ENCODE data around the gene GALNT6. TPM values are rescaled to one million over a fixed set of nuclear protein-coding genes. Genes with fewer than 3 reads are reported as not detected.
A peak's percentile ranks its signal among the peaks of the same experiment; 100 is the strongest.

The GALNT6 gene
- total RNA-seq, 2 donors from 2014 or later = 24.7 to 27.1 TPM

GRCh38 chr12:51430196-51430895, 39.1 kb upstream of the GALNT6 start:
- no peak for TF ChIP-seq CTCF (IDR thresholded peaks at IDR 0.05)
- no peak overlapping the region for H3K9ac ChIP-seq (ENCODE audit: low read depth in 2 of 2, low read length in 2 of 2)
- H3K4me3 ChIP-seq = no peak overlapping the region
- H3K4me1 ChIP-seq = no peaks in the 10 kb centered on the region
- intact Hi-C loops (cut with DNase I) = no loop called here
- H3K36me3 ChIP-seq = no peaks in the 10 kb centered on the region
- peak; percentile 26 for DNase-seq
- no peak overlapping the region for H3K27ac ChIP-seq
- H3K9me3 ChIP-seq = no peaks in the 10 kb centered on the region
- no peaks in the 10 kb centered on the region for H3K27me3 ChIP-seq

GRCh38 chr12:51429700-51430099, 38.5 kb upstream of the GALNT6 start:
- Histone ChIP-seq H3K36me3 (no peaks in the 10 kb centered on the region), H3K27me3 (no peaks in the 10 kb centered on the region), H3K27ac (no peak overlapping the region), H3K9ac (ENCODE audit: low read depth in 2 of 2, low read length in 2 of 2) (no peak overlapping the region), H3K9me3 (no peaks in the 10 kb centered on the region), H3K4me1 (peaks cover 5% of the 10 kb centered on the region), H3K4me3 (no peak overlapping the region)
- intact Hi-C loops (cut with DNase I) = loop anchor here (10.0 kb wide), 1 partner anchor 245 kb away; no protein-coding TSS in a partner anchor
- DNase-seq = no peak
- no peak for TF ChIP-seq CTCF (IDR thresholded peaks at IDR 0.05)

- Histone ChIP-seq H3K4me1 (peaks cover 9% of the 10 kb centered on the region), H3K27me3 (no peaks in the 10 kb centered on the region), H3K4me3 (no peak overlapping the region), H3K9ac (ENCODE audit: low read depth in 2 of 2, low read length in 2 of 2) (no peak overlapping the region), H3K36me3 (no peaks in the 10 kb centered on the region), H3K9me3 (no peaks in the 10 kb centered on the region), H3K27ac (no peak overlapping the region)
- no peak for TF ChIP-seq CTCF (IDR thresholded peaks at IDR 0.05)
- intact Hi-C loops (cut with DNase I) = loop anchor here (10.0 kb wide), 1 partner anchor 247 kb away; no protein-coding TSS in a partner anchor
- DNase-seq = no peak
Observed at GRCh38 chr12:51428256-51428655, 37.0 kb upstream of the GALNT6 start.

- Histone ChIP-seq H3K27ac (no peak within 1 kb of the TSS), H3K9me3 (no peaks in the 10 kb centered on the region), H3K36me3 (no peaks in the 10 kb centered on the region), H3K9ac (ENCODE audit: low read depth in 2 of 2, low read length in 2 of 2) (peak within 1 kb of the TSS in 1 of 2 donors; percentile 13), H3K4me3 (peak within 1 kb of the TSS; percentile 63), H3K4me1 (peaks cover 9% of the 10 kb centered on the region), H3K27me3 (no peaks in the 10 kb centered on the region)
- peak; percentile 69 for TF ChIP-seq CTCF (IDR thresholded peaks at IDR 0.05)
- intact Hi-C loops (cut with DNase I) = loop anchor here (2.0 to 10.0 kb wide), 4 partner anchors 106 to 447 kb away; no protein-coding TSS in a partner anchor
- DNase-seq = peak; percentile 81
Observed at GRCh38 chr12:51424662-51425539, 33.7 kb upstream of the GALNT6 start, which contains the start of gene SLC4A8. Gene SLC4A8 (plus strand): TSS chr12:51424831. CDS start chr12:51424988, 157 bp downstream.

- Histone ChIP-seq H3K27me3 (no peaks in the 10 kb centered on the region), H3K4me3 (peak overlapping the region; percentile 63), H3K36me3 (no peaks in the 10 kb centered on the region), H3K9ac (ENCODE audit: low read depth in 2 of 2, low read length in 2 of 2) (no peak overlapping the region), H3K27ac (no peak overlapping the region), H3K9me3 (no peaks in the 10 kb centered on the region), H3K4me1 (peaks cover 9% of the 10 kb centered on the region)
- no peak for DNase-seq
- intact Hi-C loops (cut with DNase I) = loop anchor here (2.0 to 10.0 kb wide), 4 partner anchors 107 to 448 kb away; no protein-coding TSS in a partner anchor
- TF ChIP-seq CTCF (IDR thresholded peaks at IDR 0.05) = no peak
Observed at GRCh38 chr12:51424094-51424661, 33.0 kb upstream of the GALNT6 start.

Measured in colonic mucosa (tissue), 4 donors.